ENCODE results near the gene FANCC. TPM values are rescaled to one million over a fixed set of nuclear protein-coding genes. Genes with fewer than 3 reads are reported as not detected.

FANCC gene
- total and polyA plus RNA-seq, 2 of the 13 experiments (the other 11 are each of a cell fraction or from before 2014, with no cell fraction given) = 7.4 to 8.6 TPM

DNA sequence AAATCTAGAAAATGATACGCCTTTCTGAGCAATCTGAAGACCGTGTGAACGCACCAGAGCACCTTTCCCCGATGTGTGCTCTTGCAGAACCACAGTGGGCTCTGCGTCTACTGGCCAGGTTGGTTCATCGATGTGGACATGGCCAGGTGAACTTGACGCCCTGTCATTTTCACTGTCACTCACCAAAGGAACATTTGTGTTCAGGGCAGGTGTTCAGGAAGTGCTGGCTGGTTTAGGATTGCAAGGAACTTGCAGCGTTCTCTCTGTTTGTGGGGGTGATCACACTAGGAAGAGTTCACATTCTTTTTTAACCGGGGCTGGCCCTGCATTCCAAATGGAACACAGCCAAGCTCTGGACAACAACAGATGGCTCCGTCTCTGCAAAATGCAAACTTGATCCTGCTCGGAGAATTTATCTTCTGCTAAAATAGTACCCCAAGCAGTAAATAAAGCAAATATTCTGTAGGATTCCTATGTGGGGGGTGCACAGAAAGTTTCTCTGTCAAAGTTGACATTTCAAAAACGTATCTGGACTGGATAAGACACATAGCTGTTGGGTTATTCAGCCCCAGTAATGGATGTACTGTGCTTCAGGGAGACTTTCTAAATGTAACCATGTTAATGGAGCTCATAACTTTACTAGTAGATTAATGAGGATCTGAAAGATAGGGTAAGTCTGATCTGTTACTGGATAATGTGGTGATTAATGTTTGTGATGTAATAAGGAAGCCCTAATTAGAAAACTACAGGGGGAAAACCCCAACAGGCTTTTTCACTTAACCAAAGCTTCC lies 45.7 kb upstream of the FANCC start:
- ATAC-seq (no peak), FAIRE-seq (no peak), DNase-seq (ENCODE audit: low spot score) (no peak)
- intact Hi-C loops (cut with micrococcal nuclease; ENCODE audit: unreplicated experiment) (no loop called here), in situ Hi-C loops (cut with HindIII; ENCODE audit: extremely low pct_ligation_motif_present, low pct_unique_long_range_greater_than_20kb) (no loop called here)
- Histone ChIP-seq H3K9me3 (ENCODE audit: low read length) (no peaks in the 10 kb centered on the region), H3K4me3 (replicated peaks in 1 of 3; ENCODE audit: insufficient read depth in 1 of 3, low read depth in 2 of 3, low read length in 3 of 3) (no peak overlapping the region), H3K9ac (ENCODE audit: insufficient read depth, low read depth, low read length) (no peak overlapping the region), H2AFZ (ENCODE audit: low read length) (no peak overlapping the region), H3K79me2 (ENCODE audit: insufficient read depth, low read length) (no peaks in the 10 kb centered on the region), H4K20me1 (ENCODE audit: insufficient read depth, low read length) (no peaks in the 10 kb centered on the region), H3K4me1 (ENCODE audit: insufficient read depth, low read length) (no peaks in the 10 kb centered on the region), H3K27ac (ENCODE audit: extremely low read length, insufficient read depth, low read length) (no peak overlapping the region), H3K27me3 (ENCODE audit: control insufficient read depth in 1 of 2, insufficient read depth in 2 of 2, low read length in 2 of 2) (0 out of 5 replicates have a peak, but pooled peaks cover 1 to 2% of the 10 kb centered on the region in 2 experiments), H3K36me3 (replicated peaks in 1 of 2; ENCODE audit: control insufficient read depth in 1 of 2, insufficient read depth in 2 of 2, low read length in 2 of 2) (no peaks in the 10 kb centered on the region), H3K4me2 (ENCODE audit: low read depth, low read length) (no peak overlapping the region)
- CTCF ChIA-PET (ENCODE audit: low intra/inter-chr PET ratio, low total read pairs) = no interaction called here
- BruUV-seq (replicated peaks) = no TSS peak
- POLR2A ChIA-PET = no interaction called here
- WGBS (ENCODE audit: low lambda C conversion rate) = 48% methylated on average over 11 of the region's 12 CpGs
- TF ChIP-seq, protein P1, sequence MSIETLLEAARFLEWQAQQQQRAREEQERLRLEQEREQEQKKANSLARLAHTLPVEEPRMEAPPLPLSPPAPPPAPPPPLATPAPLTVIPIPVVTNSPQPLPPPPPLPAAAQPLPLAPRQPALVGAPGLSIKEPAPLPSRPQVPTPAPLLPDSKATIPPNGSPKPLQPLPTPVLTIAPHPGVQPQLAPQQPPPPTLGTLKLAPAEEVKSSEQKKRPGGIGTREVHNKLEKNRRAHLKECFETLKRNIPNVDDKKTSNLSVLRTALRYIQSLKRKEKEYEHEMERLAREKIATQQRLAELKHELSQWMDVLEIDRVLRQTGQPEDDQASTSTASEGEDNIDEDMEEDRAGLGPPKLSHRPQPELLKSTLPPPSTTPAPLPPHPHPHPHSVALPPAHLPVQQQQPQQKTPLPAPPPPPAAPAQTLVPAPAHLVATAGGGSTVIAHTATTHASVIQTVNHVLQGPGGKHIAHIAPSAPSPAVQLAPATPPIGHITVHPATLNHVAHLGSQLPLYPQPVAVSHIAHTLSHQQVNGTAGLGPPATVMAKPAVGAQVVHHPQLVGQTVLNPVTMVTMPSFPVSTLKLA (IDR thresholded peaks at IDR 0.05) = no peak
- TF ChIP-seq IRF2 (CRISPR knock-in tag; IDR thresholded peaks at IDR 0.05) (no peak), ZSCAN29 (CRISPR knock-in tag; conservative IDR thresholded peaks at IDR 0.05) (no peak), RFX3 (CRISPR knock-in tag; IDR thresholded peaks at IDR 0.05) (no peak), ZNF564 (CRISPR knock-in tag; IDR thresholded peaks at IDR 0.05) (no peak), ZNF143 (CRISPR knock-in tag; IDR thresholded peaks at IDR 0.05) (no peak), ZFP82 (CRISPR knock-in tag; IDR thresholded peaks at IDR 0.05; ENCODE audit: borderline replicate concordance) (no peak), ZNF558 (CRISPR knock-in tag; IDR thresholded peaks at IDR 0.05; ENCODE audit: borderline replicate concordance) (no peak), ARNTL (CRISPR knock-in tag; IDR thresholded peaks at IDR 0.05) (no peak)
- TF ChIP-seq, protein P2, sequence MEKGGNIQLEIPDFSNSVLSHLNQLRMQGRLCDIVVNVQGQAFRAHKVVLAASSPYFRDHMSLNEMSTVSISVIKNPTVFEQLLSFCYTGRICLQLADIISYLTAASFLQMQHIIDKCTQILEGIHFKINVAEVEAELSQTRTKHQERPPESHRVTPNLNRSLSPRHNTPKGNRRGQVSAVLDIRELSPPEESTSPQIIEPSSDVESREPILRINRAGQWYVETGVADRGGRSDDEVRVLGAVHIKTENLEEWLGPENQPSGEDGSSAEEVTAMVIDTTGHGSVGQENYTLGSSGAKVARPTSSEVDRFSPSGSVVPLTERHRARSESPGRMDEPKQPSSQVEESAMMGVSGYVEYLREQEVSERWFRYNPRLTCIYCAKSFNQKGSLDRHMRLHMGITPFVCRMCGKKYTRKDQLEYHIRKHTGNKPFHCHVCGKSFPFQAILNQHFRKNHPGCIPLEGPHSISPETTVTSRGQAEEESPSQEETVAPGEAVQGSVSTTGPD (CRISPR knock-in tag; IDR thresholded peaks at IDR 0.05) = no peak
- TF ChIP-seq, protein P3, sequence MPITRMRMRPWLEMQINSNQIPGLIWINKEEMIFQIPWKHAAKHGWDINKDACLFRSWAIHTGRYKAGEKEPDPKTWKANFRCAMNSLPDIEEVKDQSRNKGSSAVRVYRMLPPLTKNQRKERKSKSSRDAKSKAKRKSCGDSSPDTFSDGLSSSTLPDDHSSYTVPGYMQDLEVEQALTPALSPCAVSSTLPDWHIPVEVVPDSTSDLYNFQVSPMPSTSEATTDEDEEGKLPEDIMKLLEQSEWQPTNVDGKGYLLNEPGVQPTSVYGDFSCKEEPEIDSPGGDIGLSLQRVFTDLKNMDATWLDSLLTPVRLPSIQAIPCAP (CRISPR knock-in tag; IDR thresholded peaks at IDR 0.05; ENCODE audit: low read depth) = no peak
- TF ChIP-seq, protein P4, sequence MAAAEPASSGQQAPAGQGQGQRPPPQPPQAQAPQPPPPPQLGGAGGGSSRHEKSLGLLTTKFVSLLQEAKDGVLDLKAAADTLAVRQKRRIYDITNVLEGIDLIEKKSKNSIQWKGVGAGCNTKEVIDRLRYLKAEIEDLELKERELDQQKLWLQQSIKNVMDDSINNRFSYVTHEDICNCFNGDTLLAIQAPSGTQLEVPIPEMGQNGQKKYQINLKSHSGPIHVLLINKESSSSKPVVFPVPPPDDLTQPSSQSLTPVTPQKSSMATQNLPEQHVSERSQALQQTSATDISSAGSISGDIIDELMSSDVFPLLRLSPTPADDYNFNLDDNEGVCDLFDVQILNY (CRISPR knock-in tag; conservative IDR thresholded peaks at IDR 0.05) = no peak
- TF ChIP-seq, protein P5, sequence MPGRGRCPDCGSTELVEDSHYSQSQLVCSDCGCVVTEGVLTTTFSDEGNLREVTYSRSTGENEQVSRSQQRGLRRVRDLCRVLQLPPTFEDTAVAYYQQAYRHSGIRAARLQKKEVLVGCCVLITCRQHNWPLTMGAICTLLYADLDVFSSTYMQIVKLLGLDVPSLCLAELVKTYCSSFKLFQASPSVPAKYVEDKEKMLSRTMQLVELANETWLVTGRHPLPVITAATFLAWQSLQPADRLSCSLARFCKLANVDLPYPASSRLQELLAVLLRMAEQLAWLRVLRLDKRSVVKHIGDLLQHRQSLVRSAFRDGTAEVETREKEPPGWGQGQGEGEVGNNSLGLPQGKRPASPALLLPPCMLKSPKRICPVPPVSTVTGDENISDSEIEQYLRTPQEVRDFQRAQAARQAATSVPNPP (CRISPR knock-in tag; IDR thresholded peaks at IDR 0.05) = no peak
